ENCODE measurements around the gene TEX55. TPM values are rescaled to one million over a fixed set of nuclear protein-coding genes. Genes with fewer than 3 reads are reported as not detected.
"Not testable (repeated sequence)": the region's sequence is repeated elsewhere in the genome, so short reads cannot be mapped to it uniquely, and the experiment has no call there.

The TEX55 gene
- not detected for polyA plus RNA-seq (2012; ENCODE audit: insufficient read depth, insufficient read length)

- DNase-seq (ENCODE audit: low read depth, low spot score), result peak; percentile 15
- H3K4me3 ChIP-seq (ENCODE audit: low read length), result no peak within 1 kb of the TSS
These were observed at the start of gene TEX55 for GRCh38 chr3:119145500-119146167. TSS of gene TEX55 (plus strand) at chr3:119146165. CDS start at chr3:119146190, 25 bp downstream.

DNA sequence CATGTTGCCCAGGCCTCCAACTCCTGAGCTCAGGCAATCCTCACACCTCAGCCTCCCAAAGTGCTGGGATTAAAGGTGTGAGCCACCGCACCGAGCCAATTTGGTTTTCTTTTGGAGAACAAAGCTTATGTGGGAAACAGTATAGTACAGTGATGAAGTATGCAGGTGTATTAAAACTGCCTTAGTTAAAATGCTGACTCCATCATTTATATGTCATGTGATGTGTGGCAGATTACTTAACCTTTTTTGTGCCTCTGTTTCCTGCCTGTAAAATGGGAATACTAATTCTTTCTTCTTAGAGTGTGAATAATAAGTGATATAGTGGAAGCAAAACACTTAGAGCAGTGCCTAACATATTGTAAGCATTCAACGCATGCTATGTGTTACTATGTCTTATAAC, 48.0 kb upstream of the TEX55 start:
- no peak overlapping the region for H3K4me3 ChIP-seq (ENCODE audit: low read length)
- DNase-seq (ENCODE audit: low read depth, low spot score), result no peak

DNA sequence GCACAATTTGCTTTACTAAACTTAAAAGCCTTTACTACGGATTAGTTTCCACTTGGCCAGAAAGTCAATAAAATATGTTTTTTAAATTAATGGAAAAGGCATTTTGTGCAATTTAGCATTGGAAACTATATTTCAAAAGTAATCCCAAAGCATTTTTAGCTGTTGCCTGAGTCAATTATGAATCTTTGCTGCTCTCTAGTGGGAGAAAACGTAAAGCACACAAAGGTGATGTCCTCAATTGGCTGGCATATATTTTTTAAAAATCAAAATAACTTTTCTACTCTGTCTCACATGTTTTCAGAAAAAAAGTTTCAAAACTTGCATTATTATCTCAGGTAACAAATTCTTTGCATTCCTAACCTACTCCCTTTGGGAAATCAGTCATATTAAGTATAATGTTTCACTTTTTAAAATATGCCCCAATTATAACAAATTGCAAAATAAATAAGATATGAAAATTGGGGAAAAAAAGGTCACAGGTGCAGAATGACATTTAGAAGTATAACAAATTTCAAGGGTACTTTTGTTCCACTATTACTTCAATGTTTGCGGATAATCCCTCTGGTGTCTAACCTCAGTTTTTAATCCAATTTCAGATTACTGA, 47.2 kb upstream of the TEX55 start:
- no peak overlapping the region for H3K4me3 ChIP-seq (ENCODE audit: low read length)
- DNase-seq (ENCODE audit: low read depth, low spot score), result peak; percentile 15

DNA sequence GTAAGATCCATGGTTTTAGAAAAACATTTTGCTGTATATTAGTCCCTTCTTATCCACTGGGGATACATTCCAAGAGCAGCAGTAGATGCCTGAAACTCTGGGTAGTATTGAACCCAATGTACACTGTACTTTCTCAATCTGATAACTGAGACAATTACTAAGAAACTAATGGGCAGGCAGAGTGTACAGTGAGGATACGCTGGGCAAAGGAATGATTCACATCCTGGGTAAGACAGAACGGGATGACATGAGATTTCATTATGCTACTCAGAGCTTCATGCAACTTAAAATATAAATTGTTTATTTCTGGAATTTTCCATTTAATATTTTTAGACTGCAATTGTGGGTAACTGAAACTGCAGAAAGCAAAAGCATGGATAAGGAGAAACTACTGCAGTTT, 46.2 kb upstream of the TEX55 start:
- DNase-seq (ENCODE audit: low read depth, low spot score), result no peak
- H3K4me3 ChIP-seq (ENCODE audit: low read length), result no peak overlapping the region

DNA sequence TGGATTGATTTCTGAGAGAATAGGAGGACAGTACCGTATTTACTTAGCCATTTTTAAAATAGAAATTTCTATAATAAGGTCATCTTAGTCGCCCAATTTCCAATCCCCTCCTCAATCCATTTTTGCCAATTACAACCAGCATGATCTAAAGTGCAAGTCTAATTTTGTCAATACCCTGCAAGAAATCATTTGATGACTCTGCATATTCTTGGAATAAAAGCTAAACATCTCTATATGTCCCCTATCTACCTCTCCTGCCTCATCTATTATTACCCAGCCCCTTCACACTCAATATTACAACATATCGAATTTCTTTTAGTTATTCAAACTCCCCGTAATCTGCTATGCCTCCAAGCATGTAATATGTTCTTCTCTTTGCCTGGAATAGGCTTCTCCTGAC, 41.9 kb upstream of the TEX55 start:
- DNase-seq (ENCODE audit: low read depth, low spot score), result no peak
- no peak overlapping the region for H3K4me3 ChIP-seq (ENCODE audit: low read length)

GRCh38 chr3:119118330-119118729, 27.6 kb upstream of the TEX55 start:
- H3K4me3 ChIP-seq (ENCODE audit: low read length); DNase-seq (ENCODE audit: low read depth, low spot score): not testable (repeated sequence)

- no peak overlapping the region for H3K4me3 ChIP-seq (ENCODE audit: low read length)
- DNase-seq (ENCODE audit: low read depth, low spot score), result no peak
These were observed 25.5 kb upstream of the TEX55 start for GRCh38 chr3:119120480-119120879.

DNA sequence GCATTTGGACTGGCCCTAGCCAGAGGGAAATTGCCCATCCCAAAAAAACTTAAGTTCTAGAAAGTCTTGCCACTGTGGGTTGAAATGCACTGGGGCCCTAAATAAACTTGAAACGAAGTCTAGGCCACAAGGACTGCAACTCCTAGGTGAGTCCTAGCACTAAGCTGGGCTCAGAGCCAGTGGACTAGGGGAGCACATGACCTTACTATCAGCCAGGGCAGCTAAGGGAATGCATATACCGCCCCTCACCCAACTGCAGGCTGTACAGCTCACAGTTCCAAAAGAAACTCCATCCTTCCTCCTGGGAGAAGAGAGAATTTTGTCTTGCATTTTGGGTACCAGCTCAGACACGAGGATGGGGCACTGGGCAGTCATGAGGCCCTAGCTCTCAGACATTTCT, 23.6 kb upstream of the TEX55 start:
- no peak overlapping the region for H3K4me3 ChIP-seq (ENCODE audit: low read length)
- DNase-seq (ENCODE audit: low read depth, low spot score), result no peak

GRCh38 chr3:119125342-119125741, 20.6 kb upstream of the TEX55 start:
- DNase-seq (ENCODE audit: low read depth, low spot score), result no peak
- no peak overlapping the region for H3K4me3 ChIP-seq (ENCODE audit: low read length)

DNA sequence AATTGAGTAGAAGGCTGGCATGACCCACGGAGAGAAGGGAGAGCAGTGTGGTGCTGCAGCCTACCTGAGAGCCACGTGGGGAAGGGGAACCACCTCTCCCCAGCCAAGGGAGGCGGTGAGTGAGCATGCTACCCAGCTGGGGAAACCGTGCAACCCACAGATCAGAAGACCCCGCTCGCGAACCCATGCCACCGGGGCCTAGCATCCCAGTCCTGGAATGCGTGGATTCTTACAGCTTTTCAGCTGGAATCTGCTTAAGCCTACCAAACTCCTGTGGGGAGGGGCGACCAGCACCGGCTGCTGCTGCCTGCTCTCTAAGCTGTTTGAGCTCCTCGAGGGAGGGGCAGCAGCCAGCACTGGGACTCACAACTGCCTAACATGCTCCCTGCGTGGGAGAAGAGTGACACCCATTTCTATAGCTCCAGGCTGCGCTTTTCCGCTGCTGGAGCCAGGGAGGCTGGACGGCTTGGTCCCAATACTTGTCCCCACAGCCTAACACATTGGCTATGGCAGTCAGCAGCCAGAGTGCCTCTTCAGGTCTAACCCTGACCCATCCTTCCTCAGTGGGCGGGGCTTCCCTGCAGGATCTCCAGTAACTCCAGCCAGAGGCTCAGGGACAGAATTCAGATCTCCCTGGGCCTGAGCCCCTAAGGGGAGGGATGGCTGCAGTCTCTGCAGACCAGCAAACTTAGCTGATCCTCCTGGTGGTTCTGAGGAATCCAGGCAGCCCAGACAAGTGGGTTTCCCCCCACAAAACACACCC, 20.0 kb upstream of the TEX55 start:
- H3K4me3 ChIP-seq (ENCODE audit: low read length), result no peak overlapping the region
- no peak for DNase-seq (ENCODE audit: low read depth, low spot score)

DNA sequence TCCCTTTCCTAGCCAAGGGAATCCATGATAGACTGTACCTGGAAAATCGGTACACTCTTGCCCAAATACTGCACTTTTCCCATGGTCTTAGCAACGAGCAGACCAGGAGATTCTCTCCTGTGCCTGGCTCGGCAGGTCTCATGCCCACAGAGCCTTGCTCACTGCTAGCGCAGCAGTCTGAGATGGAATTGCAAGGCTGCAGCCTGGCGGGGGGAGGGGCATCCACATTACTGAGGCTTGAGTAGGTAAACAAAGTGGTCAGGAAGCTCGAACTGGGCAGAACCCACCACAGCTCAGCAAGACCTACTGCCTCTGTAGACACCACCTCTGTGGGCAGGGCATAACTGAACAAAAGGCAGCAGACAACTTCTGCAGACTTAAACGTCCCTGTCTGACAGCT, 15.7 kb upstream of the TEX55 start:
- not testable (repeated sequence) for DNase-seq (ENCODE audit: low read depth, low spot score); H3K4me3 ChIP-seq (ENCODE audit: low read length)

GRCh38 chr3:119132291-119132690, 13.7 kb upstream of the TEX55 start:
- not testable (repeated sequence) for DNase-seq (ENCODE audit: low read depth, low spot score)

DNA sequence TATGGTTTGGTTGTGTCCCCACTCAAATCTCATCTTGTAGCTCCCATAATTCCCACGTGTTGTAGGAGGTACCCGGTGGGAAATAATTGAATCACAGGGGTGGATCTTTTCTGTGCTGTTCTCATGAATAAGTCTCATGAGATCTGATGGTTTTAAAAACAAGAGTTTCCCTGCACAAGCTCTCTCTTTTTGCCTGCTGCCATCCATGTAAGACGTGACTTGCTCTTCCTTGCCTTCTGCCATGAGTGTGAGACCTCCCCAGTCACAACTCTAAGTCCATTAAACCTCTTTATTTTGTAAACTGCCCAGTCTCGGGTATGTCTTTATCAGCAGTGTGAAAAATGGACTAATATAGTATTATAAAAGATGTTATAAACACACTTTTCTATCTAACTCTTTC, 6.6 kb upstream of the TEX55 start:
- not testable (repeated sequence) for DNase-seq (ENCODE audit: low read depth, low spot score); H3K4me3 ChIP-seq (ENCODE audit: low read length)

More at GRCh38 chr3:119132291-119132690, 13.7 kb upstream of the TEX55 start:
- H3K4me3 ChIP-seq (ENCODE audit: low read length), result not testable (repeated sequence)

GRCh38 chr3:119140466-119140865, 5.5 kb upstream of the TEX55 start:
- H3K4me3 ChIP-seq (ENCODE audit: low read length), result no peak overlapping the region
- DNase-seq (ENCODE audit: low read depth, low spot score), result no peak

GRCh38 chr3:119145128-119145499, 851 bp upstream of the TEX55 start:
- DNase-seq (ENCODE audit: low read depth, low spot score), result no peak
- no peak overlapping the region for H3K4me3 ChIP-seq (ENCODE audit: low read length)

DNA sequence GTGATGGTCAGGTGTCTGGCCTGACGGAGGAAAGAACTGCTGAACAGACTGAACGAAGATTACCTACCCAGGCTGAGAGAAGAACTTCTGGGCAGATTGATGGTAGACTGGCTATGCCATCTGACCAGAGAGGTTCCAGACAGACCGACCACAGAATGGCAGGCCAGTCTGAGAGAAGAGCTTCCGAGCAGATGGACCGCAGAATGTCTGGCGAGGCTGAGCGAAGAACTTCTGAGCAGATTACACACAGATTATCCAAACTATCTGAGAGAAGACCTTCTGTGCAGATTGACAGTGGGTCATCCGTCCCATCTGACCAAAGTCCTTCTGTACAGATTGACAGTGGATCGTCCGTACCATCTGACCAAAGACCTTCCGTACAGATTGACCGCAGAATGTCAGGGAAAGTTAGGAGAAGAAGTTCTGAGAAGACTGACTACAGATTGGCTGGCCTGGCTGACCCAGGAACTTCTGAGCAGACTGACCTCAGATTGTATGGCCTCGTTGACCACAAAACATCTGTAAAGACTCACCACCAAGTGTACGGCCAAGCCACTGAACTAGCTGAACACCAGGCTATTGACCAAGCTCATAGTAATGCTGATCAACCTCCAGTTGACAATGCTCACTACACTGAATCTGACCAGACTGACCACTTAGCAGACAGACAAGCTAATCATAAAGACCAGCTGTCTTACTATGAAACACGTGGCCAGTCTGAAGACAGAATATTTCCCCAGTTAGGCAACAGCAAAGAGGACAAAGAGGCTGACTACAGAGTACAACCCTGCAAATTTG, 812 bp downstream of the TEX55 start:
- DNase-seq (ENCODE audit: low read depth, low spot score), result no peak
- no peak overlapping the region for H3K4me3 ChIP-seq (ENCODE audit: low read length)

DNA sequence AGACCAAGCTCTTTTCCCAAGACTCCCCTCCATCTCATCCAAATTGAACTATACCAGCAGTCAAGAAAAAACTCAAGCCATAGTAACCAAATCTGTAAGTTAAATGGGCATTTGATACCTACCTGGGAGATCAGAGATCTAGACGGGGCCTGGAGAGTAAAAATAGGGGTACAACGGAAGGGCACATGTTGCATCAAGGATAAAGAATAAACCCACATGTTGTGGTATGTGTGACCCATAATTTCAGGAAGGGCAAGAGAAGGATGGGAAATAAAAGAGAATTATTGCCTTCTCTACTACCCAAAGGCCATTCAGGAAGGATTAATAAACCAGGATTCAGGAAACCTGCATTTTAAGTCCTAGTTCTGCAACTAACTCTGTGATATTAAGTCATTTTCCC, 1.5 kb downstream of the TEX55 start:
- DNase-seq (ENCODE audit: low read depth, low spot score), result no peak
- no peak overlapping the region for H3K4me3 ChIP-seq (ENCODE audit: low read length)

DNA sequence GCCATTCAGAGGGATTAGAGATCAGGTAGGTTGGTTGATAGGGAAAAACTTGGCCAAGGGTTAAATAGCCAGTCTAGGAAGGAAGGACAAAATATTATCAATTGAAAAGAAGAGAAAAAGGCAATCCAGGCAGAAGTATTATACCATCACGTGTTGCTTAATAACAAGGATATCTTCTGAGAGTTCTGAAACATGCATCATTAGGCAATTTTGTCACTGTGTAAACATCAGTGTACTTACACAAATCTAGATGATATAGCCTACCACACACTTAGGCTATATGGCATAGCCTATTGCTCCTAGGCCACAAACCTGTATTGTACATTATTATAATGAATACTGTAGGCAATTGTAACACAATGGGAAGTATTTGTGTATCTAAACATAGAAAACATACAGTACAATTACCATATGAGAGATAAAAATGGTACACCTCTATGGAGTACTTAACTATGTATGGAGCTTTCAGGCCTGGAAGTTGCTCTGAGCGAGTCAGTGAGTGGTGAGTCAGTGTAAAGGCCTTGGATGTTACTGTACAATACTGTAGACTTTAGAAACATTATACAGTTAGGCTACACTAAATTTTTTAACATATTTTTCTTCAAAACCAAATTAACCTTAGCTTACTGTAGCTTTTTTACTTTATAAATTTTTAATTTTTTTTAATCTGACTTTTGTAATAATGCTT, 2.7 kb downstream of the TEX55 start:
- no peak for DNase-seq (ENCODE audit: low read depth, low spot score)

DNA sequence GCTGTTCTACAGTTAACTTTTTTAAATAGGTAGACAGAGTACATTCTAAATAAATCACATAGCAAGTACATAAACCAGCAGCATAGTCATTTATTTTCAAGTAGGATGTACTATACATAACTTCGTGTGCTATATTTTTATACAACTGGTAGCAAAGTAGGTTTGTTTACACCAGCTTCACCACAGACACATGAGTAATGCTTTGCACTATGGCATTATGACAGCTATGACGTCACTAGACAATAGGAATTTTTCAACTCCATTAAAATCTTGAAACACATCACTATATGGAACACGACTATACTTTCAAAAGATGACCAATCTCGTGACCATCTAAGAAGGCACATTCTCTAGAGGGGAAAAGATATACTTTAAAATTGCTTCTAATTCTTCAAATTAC, 3.5 kb downstream of the TEX55 start:
- no peak for DNase-seq (ENCODE audit: low read depth, low spot score)

More for the DNA sequence above, 2.7 kb downstream of the TEX55 start:
- H3K4me3 ChIP-seq (ENCODE audit: low read length), result no peak overlapping the region

More for the DNA sequence above, 3.5 kb downstream of the TEX55 start:
- no peak overlapping the region for H3K4me3 ChIP-seq (ENCODE audit: low read length)

Data from Jurkat, Clone E6-1 (cell line).